DOHH2 (cell line): ENCODE data around the gene MECP2.

Experiments
- H3F3A ChIP-seq: fragments of 200-600 bp; sonication (generic), shearing (Covaris generic); 2 replicates; pipeline ENCODE4 v1.6.0; 2016; ENCODE audit warnings: antibody characterized with exemption, mild to moderate bottlenecking; ENCODE audit not compliant: control insufficient read depth, insufficient read depth
- H3K27ac ChIP-seq: fragments of 200-600 bp; sonication (generic); 2 replicates; pipeline ENCODE4 v1.5.1; 2014; ENCODE audit warnings: low read depth, mild to moderate bottlenecking, low read length, moderate library complexity
- H3K27me3 ChIP-seq: fragments of 200-600 bp; sonication (generic); 2 replicates; pipeline ENCODE4 v1.6.1; 2014; ENCODE audit warnings: mild to moderate bottlenecking, low read length, mixed read lengths; ENCODE audit not compliant: control insufficient read depth
- H3K36me3 ChIP-seq: fragments of 200-600 bp; sonication (generic); 2 replicates; pipeline ENCODE4 v1.6.1; 2014; ENCODE audit warnings: mild to moderate bottlenecking, low read length, moderate library complexity, mixed read lengths; ENCODE audit not compliant: control insufficient read depth
- H3K4me1 ChIP-seq: fragments of 200-600 bp; sonication (generic); 2 replicates; pipeline ENCODE4 v1.6.1; 2014; ENCODE audit warnings: mild to moderate bottlenecking, low read length, mixed read lengths; ENCODE audit not compliant: control insufficient read depth
- H3K4me2 ChIP-seq: fragments of 200-600 bp; sonication (generic); 2 replicates; pipeline ENCODE4 v1.6.0; 2014; ENCODE audit warnings: mild to moderate bottlenecking, low read length, moderate library complexity
- H3K4me3 ChIP-seq: fragments of 200-600 bp; sonication (generic); 2 replicates; pipeline ENCODE4 v1.5.1; 2014; ENCODE audit warnings: mild to moderate bottlenecking, low read length, mixed read lengths
- H3K79me2 ChIP-seq: fragments of 200-600 bp; sonication (generic); 2 replicates; pipeline ENCODE4 v1.6.1; 2014; ENCODE audit warnings: mild to moderate bottlenecking, low read length, mixed read lengths; ENCODE audit not compliant: control insufficient read depth
- H3K9me2 ChIP-seq: fragments of 200-600 bp; sonication (generic); replicated peaks from 2 replicates; pipeline ENCODE4 v1.6.1; 2014; ENCODE audit warnings: mild to moderate bottlenecking, low read length, mixed read lengths; ENCODE audit not compliant: control insufficient read depth
- H3K9me3 ChIP-seq: fragments of 200-600 bp; sonication (generic); 2 replicates; pipeline ENCODE4 v1.6.1; 2014; ENCODE audit warnings: antibody characterized with exemption, low read length, mixed read lengths; ENCODE audit not compliant: control insufficient read depth, insufficient read depth
- H4K20me1 ChIP-seq: fragments of 200-600 bp; sonication (generic); 2 replicates; pipeline ENCODE4 v1.6.0; 2014; ENCODE audit warnings: low read depth, mild to moderate bottlenecking, antibody characterized with exemption, low read length, moderate library complexity; ENCODE audit not compliant: control insufficient read depth, insufficient read depth
- CTCF ChIP-seq: fragments of 200-600 bp; sonication (generic); IDR thresholded peaks from one replicate; pipeline ENCODE4 v1.5.1; 2014; ENCODE audit warnings: antibody characterized with exemption, mild to moderate bottlenecking, low read depth, low read length; ENCODE audit not compliant: poor library complexity, severe bottlenecking
- EZH2phosphoT487 ChIP-seq: fragments of 200-600 bp; sonication (generic); IDR thresholded peaks from 2 replicates; pipeline ENCODE4 v1.6.1; 2017; ENCODE audit warnings: borderline replicate concordance, mild to moderate bottlenecking, antibody characterized with exemption, low read length, moderate library complexity, mixed read lengths

The MECP2 gene

GRCh38 chrX:154004315-154004714 is 93.2 kb downstream of the MECP2 start:
- Histone ChIP-seq H3K4me2 (no peak overlapping the region), H3K36me3 (peaks cover 5% of the 10 kb centered on the region), H3F3A (no peaks in the 10 kb centered on the region), H3K4me3 (no peak overlapping the region), H3K4me1 (peaks cover 31% of the 10 kb centered on the region), H4K20me1 (no peaks in the 10 kb centered on the region), H3K79me2 (no peaks in the 10 kb centered on the region), H3K9me2 (no peaks in the 10 kb centered on the region), H3K27ac (no peak overlapping the region), H3K27me3 (no peaks in the 10 kb centered on the region), H3K9me3 (no peaks in the 10 kb centered on the region)
- TF ChIP-seq CTCF (no peak), EZH2phosphoT487 (no peak)

GRCh38 chrX:154002215-154002719 is 95.2 kb downstream of the MECP2 start:
- Histone ChIP-seq H4K20me1 (no peaks in the 10 kb centered on the region), H3K27me3 (no peaks in the 10 kb centered on the region), H3K27ac (no peak overlapping the region), H3K9me2 (no peaks in the 10 kb centered on the region), H3K4me2 (no peak overlapping the region), H3K36me3 (peaks cover 2% of the 10 kb centered on the region; the same call in 1 of the 2 replicates), H3K4me1 (peaks cover 15% of the 10 kb centered on the region), H3F3A (no peaks in the 10 kb centered on the region), H3K79me2 (no peaks in the 10 kb centered on the region), H3K4me3 (no peak overlapping the region), H3K9me3 (no peaks in the 10 kb centered on the region)
- TF ChIP-seq EZH2phosphoT487 (no peak), CTCF (no peak)

- H3K27me3 ChIP-seq = no peaks in the 10 kb centered on the region
- H3K4me2 ChIP-seq = no peak overlapping the region
- no peaks in the 10 kb centered on the region for H3K36me3 ChIP-seq
- no peaks in the 10 kb centered on the region for H4K20me1 ChIP-seq
- TF ChIP-seq EZH2phosphoT487 = no peak
- no peak for TF ChIP-seq CTCF
- no peaks in the 10 kb centered on the region for H3K9me2 ChIP-seq
- H3K4me1 ChIP-seq = peaks cover 15% of the 10 kb centered on the region
- H3K9me3 ChIP-seq = no peaks in the 10 kb centered on the region
- no peak overlapping the region for H3K27ac ChIP-seq
- H3F3A ChIP-seq = no peaks in the 10 kb centered on the region
- no peak overlapping the region for H3K4me3 ChIP-seq
- no peaks in the 10 kb centered on the region for H3K79me2 ChIP-seq
Measured at GRCh38 chrX:154000051-154000450, 97.5 kb downstream of the MECP2 start.
